Upper lobe of left lung (tissue), 4 donors: ENCODE results near the gene HK1.

Experiments used
- POLR2A ChIP-seq, 4 donors: fragments of 450-650 bp; IDR thresholded peaks; one replicate each; pipeline ENCODE4 v1.5.1; 2016 to 2017; ENCODE audit warnings: antibody characterized with exemption in 4 of 4, mild to moderate bottlenecking in 2 of 4
- POLR2AphosphoS5 ChIP-seq, 2 donors: sonication (generic); formaldehyde crosslinking; IDR thresholded peaks; one replicate each; pipeline ENCODE4 v1.5.1; 2017; ENCODE audit warnings: antibody characterized with exemption in 2 of 2
- TF ChIP-seq, protein P1 (sequence below), 6 experiments: fragments of 450-650 bp in 4 of 6; fragments of 200-600 bp in 2 of 6; sonication (generic) in 2 of 6; IDR thresholded peaks; one replicate each; pipeline ENCODE4 v1.5.1; 2016 to 2019; ENCODE audit warnings: antibody characterized with exemption in 6 of 6

DNA sequence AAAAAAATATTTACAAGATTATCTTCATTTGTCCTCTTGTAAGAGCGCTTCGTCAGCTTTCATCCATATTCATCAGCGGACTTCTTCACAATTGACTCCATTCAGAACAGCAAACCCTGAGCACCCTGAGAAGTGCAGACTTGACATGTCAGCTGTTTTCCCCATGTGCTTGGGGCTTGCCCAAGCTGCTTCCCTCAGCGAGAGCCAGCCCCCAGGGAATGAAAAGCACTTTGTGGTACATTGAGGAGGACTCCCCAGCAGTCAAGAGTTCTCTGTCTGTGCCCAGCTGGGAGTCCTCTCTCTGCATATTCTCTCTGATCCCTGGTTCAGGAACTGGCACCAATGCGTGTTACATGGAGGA, 35.5 kb upstream of the HK1 start:
- TF ChIP-seq, protein P1, sequence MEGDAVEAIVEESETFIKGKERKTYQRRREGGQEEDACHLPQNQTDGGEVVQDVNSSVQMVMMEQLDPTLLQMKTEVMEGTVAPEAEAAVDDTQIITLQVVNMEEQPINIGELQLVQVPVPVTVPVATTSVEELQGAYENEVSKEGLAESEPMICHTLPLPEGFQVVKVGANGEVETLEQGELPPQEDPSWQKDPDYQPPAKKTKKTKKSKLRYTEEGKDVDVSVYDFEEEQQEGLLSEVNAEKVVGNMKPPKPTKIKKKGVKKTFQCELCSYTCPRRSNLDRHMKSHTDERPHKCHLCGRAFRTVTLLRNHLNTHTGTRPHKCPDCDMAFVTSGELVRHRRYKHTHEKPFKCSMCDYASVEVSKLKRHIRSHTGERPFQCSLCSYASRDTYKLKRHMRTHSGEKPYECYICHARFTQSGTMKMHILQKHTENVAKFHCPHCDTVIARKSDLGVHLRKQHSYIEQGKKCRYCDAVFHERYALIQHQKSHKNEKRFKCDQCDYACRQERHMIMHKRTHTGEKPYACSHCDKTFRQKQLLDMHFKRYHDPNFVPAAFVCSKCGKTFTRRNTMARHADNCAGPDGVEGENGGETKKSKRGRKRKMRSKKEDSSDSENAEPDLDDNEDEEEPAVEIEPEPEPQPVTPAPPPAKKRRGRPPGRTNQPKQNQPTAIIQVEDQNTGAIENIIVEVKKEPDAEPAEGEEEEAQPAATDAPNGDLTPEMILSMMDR (IDR thresholded peaks at IDR 0.05), result no peak
- no peak for TF ChIP-seq POLR2A (IDR thresholded peaks at IDR 0.05)
- TF ChIP-seq POLR2AphosphoS5 (IDR thresholded peaks at IDR 0.05), result no peak
